ENCODE results near the gene GPR68.

DNA sequence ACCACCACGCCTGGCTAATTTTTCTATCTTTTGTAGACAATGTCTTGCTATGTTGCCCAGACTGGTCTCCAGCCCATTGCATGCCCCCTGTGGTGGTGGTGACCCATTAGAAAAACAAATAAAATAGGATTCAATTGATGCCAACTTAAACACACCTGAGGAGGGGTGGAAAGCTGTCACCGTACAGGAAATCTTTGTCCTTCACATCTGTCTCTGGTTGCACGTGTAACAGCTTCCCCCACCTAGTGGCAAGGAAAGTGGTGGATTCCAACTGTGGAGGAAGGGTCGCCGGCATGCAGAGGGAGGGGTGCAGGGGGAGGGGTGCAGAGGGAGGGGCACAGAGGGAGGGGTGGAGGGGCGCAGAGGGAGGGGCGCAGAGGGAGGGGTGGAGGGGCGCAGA lies 26.1 kb upstream of the GPR68 start:
- TF ChIP-seq CTCF (IDR thresholded peaks at IDR 0.05) (no peak), POLR2A (IDR thresholded peaks at IDR 0.05) (no peak)
